NCI-H748 treated with DMSO at 0.1 percent for 48 hours (cell line): Measurements from ENCODE around the gene ZDHHC14.

ENCODE experiments used
- DNase-seq: peaks from one replicate; lab custom pipeline; 2025; lab: John Stamatoyannopoulos, UW

ZDHHC14 gene

DNA sequence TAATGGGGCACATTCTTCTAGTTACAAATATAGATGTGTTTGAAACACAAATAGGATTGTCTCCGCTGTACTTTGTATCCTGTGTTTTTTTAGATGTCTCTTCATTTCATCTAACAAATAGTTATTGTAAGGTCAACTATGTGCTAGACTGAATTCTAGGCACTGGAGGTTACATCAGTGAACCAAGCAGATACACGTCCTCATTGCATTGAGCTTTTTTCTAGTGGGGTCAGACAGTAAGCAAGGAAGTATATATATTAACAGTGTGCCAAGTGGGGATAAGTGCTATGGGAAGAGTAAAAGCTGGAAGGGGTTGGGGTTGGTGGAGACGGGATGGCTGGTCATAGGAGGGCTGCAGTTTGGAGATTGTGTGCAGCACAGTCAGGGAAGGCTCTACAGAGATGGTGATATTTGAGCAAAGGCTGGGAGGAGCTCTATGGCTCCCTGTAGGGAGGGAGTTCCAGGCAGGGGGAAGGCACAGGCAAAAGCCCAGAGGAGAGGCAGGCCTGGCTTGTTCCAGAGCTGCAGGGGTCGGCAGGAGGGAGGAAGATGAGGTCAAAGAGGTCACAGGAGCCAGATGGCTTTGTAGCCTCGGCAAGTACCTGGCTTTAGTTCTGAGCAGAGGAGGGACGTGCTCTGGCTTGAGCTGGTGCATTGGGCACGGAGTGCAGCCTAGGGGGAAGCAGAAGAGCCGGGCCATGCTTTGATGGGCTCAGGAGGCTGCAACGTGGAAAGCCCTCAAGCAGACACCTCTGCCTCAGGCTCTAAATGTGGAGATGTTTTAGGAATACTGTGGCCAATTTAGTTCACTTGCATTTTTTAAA lies 152.3 kb downstream of the ZDHHC14 start:
- DNase-seq, result no peak

DNA sequence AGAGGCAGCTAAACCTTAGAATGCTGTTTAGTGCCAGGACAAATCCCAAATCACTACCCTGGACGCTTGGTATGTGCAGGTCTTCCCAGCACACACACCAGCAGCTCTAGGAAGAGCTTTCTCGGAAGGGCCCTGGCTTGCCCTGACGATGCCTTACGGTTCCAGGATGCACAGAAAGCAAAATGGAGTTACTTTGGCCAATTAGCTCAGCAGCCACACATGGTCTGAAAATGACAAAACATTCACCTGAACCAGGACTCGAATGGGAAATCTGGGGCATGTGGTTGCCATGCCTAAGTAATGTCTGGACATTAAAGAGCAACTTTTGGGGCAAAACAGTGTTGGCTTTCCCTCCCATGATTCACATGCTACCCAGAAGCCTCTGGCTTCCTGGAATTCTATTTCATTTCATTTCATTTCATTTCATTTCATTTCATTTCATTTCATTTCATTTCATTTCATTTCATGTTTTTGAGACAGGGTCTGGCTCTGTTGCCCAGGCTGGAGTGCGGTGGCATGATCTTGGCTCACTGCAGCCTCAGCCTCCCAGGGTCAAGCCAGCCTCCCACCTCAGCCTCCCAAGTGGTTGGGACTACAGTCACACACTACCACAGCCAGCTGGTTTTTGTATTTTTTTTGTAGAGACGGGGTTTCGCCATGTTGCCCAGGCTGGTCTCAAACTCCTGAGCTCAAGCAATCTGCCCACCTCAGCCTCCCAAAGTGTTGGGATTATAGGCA lies 153.3 kb downstream of the ZDHHC14 start:
- DNase-seq, result no peak

- no peak for DNase-seq
Measured at GRCh38 chr6:157534977-157535339, 154.0 kb downstream of the ZDHHC14 start.

- no peak for DNase-seq
Measured at GRCh38 chr6:157535340-157536222, 154.6 kb downstream of the ZDHHC14 start.

GRCh38 chr6:157536223-157536545 lies 155.2 kb downstream of the ZDHHC14 start:
- no peak for DNase-seq

GRCh38 chr6:157537556-157537955 lies 156.6 kb downstream of the ZDHHC14 start:
- DNase-seq, result no peak

DNA sequence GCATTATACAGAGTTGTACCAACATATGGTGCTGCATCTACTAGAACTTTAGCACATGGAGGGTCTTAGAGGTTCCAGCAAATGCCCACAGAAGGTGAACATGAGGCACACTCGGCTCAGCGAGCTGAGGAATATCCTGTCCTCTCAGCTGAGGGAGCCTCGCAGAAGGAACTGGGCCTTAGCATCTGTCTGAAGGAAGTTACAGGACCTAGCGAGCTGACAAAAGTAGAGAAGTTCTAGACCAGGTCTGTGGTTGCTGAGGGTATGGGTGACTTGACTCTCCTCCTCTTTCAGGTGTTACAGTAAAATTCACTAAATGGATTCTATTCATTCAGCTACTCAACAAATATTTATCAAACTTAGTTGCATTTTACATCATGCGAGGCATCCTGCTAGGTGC lies 157.2 kb downstream of the ZDHHC14 start:
- no peak for DNase-seq

- no peak for DNase-seq
Measured at GRCh38 chr6:157538698-157539097, 157.7 kb downstream of the ZDHHC14 start.

DNA sequence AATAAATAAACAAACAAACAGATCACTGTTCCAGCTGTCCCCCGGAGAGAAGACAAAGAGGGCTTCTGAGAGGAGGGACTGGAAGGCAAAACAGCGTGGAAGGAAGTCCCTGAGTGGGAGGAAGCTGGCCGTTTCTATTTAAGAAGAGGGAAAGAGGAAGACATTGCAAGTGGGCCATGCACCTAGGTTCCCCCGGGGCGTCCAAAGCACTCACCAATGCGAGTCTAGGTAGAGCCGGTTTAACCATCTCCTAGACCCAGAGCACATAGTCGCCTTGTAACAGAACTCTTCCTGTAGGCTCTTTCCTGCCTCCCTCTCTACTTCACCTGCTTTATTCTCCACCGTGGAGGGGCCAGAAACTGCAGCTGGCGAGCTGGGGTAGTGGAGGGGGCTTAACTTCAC lies 158.4 kb downstream of the ZDHHC14 start:
- no peak for DNase-seq

DNA sequence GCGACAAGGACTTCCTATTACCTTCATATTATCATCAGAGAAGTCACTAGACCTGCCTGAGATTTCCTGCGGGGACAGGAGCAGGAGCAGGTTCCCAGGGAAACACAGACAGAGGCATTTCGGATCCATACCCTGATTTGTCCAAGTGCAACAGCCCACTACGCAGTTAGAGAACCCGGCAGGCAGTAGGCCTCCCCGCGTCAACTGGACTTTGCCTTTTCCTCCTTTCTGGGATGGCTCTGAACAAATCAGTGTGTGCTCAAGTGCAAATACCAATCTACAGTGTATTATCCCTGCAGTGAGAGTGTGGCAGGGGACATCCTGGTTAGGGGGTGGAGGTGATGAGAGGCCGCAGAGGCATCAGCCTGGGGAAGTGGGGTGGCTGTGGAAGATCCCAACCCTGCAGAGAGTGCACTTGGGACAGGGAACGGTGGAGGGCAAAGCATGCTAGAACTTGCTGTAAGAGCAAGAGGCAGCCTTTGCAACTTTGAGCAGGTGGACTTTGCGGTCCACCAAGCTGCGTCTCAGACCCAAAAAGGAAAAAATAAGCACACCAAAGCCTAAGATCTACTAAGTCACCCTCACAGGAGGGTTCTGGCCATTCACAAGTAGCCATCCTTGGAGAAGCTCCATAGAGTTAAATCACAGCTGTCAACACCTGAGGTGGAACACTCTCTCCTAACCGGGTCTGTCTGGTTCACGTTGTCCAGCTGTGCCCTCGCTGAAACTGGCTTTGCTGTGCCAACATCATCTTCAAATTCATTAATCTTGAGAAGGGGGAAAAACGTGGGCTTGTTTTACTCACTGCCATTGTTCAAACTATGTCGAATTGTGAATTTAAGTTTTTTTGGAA lies 159.1 kb downstream of the ZDHHC14 start:
- DNase-seq, result no peak

- no peak for DNase-seq
Measured at GRCh38 chr6:157541618-157542413, 160.8 kb downstream of the ZDHHC14 start.

GRCh38 chr6:157542414-157543160 lies 161.6 kb downstream of the ZDHHC14 start:
- DNase-seq, result no peak

- no peak for DNase-seq
Measured at GRCh38 chr6:157546321-157546720, 165.3 kb downstream of the ZDHHC14 start.

DNA sequence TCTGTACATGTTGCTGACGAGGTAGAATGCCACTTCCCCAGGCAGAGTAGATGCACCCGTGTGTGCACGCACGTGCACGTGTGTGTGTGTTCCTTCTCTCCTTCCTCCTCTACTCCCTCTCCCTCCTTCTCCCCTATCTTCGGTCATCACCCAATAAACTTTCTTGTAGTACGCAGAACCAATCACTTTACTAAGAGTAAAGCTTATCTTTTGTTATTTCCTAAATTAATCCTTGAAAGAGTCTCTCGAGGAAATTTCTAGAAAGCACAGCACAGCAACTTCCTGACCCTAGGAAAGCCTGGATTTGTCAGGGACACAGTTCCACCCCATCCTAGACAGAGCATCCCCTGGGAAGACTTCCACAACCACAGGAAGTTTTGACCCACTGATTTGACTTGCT lies 166.1 kb downstream of the ZDHHC14 start:
- DNase-seq, result no peak

- no peak for DNase-seq
Measured at GRCh38 chr6:157548635-157549467, 167.9 kb downstream of the ZDHHC14 start.

- no peak for DNase-seq
Measured at GRCh38 chr6:157549468-157549745, 168.4 kb downstream of the ZDHHC14 start.

- no peak for DNase-seq
Measured at GRCh38 chr6:157550114-157550989, 169.4 kb downstream of the ZDHHC14 start.

DNA sequence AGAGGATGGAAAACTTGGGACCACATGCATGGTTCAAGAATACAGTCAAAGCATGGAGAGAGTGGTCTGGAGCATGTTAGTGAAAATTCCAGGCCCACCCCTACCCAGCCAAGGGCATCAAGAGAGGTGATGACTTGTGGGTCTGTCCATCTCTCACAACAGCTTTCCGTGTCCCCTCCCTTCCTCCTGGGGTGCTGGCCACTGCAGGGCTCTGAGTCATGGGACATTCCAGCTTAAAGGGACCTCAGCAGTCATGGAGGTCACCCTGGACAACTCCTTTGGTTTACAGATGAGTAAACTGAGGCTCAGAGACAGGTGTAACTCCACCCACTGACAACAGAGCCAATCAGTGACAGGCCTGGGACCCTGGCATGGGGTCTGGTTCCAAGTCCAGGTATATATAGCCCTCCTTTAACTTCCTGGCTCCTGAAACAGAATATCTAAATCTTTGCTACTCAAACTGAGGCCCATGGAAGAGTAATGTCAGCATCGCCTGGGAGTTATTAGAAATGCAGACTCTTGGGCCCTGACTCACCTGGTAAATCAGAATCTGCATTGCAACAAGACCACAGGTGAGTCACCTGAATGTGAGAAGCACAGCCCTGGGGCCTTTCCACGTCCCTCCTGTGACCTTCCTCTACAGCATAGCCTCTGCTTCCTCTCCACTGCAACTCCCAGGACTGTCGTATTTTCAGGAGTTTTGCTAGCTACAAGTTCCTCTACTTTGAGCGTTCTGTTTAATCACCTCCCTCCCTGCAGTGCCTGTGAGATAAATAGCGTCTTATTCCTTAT lies 170.2 kb downstream of the ZDHHC14 start:
- DNase-seq, result no peak
